Renal cortical epithelial cell (primary cell): Measurements from ENCODE around the gene TAMALIN. TPM values are rescaled to one million over a fixed set of nuclear protein-coding genes. Genes with fewer than 3 reads are reported as not detected.

Experiments used
- total RNA-seq: library from RNA; depleted of rRNA; stranded (reverse); fragments of >200 nt; gene quantifications from 2 replicates; pipeline ENCODE4 v1.2.3, GENCODE V29; 2014

TAMALIN gene
- total RNA-seq, 1 donor from 2014 or later, result 2.2 TPM

Other genes with a start within 250 kb of the TAMALIN start
- gene FIGNL2, start 158.2 kb upstream of the TAMALIN start, total RNA-seq, result 0.52 and 5.5 TPM in 2 replicates
- not detected in 2 replicates for gene ANKRD33, start 118.8 kb upstream of the TAMALIN start, total RNA-seq
- 2.1 and 3.5 TPM in 2 replicates for gene ACVRL1, start 99.4 kb upstream of the TAMALIN start, total RNA-seq
- gene ACVR1B, start 55.2 kb upstream of the TAMALIN start, total RNA-seq, result 14.8 and 58.1 TPM in 2 replicates
- 1.0 and 2.3 TPM in 2 replicates for gene NR4A1, start 44.5 kb downstream of the TAMALIN start, total RNA-seq
- gene ATG101, start 63.0 kb downstream of the TAMALIN start, total RNA-seq, result 59.6 and 113 TPM in 2 replicates
- gene SMIM41, start 72.8 kb downstream of the TAMALIN start, total RNA-seq, result 0.15 TPM in 1 of 2 replicates, not detected in the other
- gene KRT80, start 185.1 kb downstream of the TAMALIN start, total RNA-seq, result 26.3 and 27.3 TPM in 2 replicates
- 124 and 2,408 TPM in 2 replicates for gene KRT7, start 226.3 kb downstream of the TAMALIN start, total RNA-seq